ENCODE results near the gene CATSPER3. TPM values are rescaled to one million over a fixed set of nuclear protein-coding genes. Genes with fewer than 3 reads are reported as not detected.

CATSPER3 gene
- total RNA-seq, 1 experiment from 2014 or later, result 0.50 TPM

- H3K4me3 Mint-ChIP-seq, result no peak overlapping the region
- Histone ChIP-seq H3K79me2 (ENCODE audit: insufficient read depth, low read length) (no peaks in the 10 kb centered on the region), H3T11ph (ENCODE audit: low read length) (no peak overlapping the region), H4K20me1 (ENCODE audit: control insufficient read depth, insufficient read depth, insufficient read length) (no peaks in the 10 kb centered on the region), H3K14ac (ENCODE audit: insufficient read depth, low read length) (no peak overlapping the region), H3K18ac (ENCODE audit: insufficient read length, low read depth, low read length) (no peak overlapping the region), H4K91ac (ENCODE audit: insufficient read length, low read depth, low read length) (no peak overlapping the region), H4K5ac (ENCODE audit: insufficient read length, low read depth, low read length) (no peak overlapping the region), H3K4me2 (ENCODE audit: insufficient read depth, insufficient read length, low read length) (no peak overlapping the region), H2BK120ac (ENCODE audit: low read depth, low read length, poor library complexity, severe bottlenecking) (no peak overlapping the region), H3K27ac (ENCODE audit: insufficient read length, low read depth, low read length) (no peak overlapping the region), H2AK5ac (ENCODE audit: insufficient read length, low read length) (no peak overlapping the region), H3K4ac (ENCODE audit: low read depth, low read length) (no peak overlapping the region), H4K8ac (replicated peaks; ENCODE audit: insufficient read length, low read depth, low read length) (no peak overlapping the region), H3K23me2 (ENCODE audit: insufficient read length, low read depth, low read length, poor library complexity, severe bottlenecking) (peaks cover 7% of the 10 kb centered on the region), H2BK20ac (ENCODE audit: low read depth, low read length, poor library complexity, severe bottlenecking) (no peak overlapping the region), H3K9me3 (ENCODE audit: control insufficient read depth, low read depth, low read length) (no peaks in the 10 kb centered on the region), H3K79me1 (ENCODE audit: insufficient read depth, low read depth, low read length, poor library complexity, severe bottlenecking) (no peaks in the 10 kb centered on the region), H3K23ac (ENCODE audit: insufficient read length, low read depth, low read length) (no peak overlapping the region), H2BK15ac (ENCODE audit: low read depth, low read length) (no peak overlapping the region), H3K56ac (ENCODE audit: insufficient read length, low read depth, low read length) (no peak overlapping the region), H2AFZ (ENCODE audit: low read length) (no peak overlapping the region), H3K4me1 (ENCODE audit: insufficient read depth, low read length) (no peaks in the 10 kb centered on the region), H2BK12ac (ENCODE audit: insufficient read length, low read depth, low read length) (no peak overlapping the region), H3K9ac (ENCODE audit: extremely low read depth, insufficient read length, low read length) (no peak overlapping the region), H2BK5ac (ENCODE audit: insufficient read length, low read length) (no peak overlapping the region), H3K27me3 (ENCODE audit: insufficient read depth, low read length) (peaks cover 25% of the 10 kb centered on the region; the same call in 1 of the 2 replicates)
- H3K27ac Mint-ChIP-seq, result no peak overlapping the region
- WGBS (ENCODE audit: extremely low coverage, insufficient read length, low lambda C conversion rate), result no CpG with 5 or more reads among the region's 8 CpGs
- DNase-seq, result no peak
- H3K4me1 Mint-ChIP-seq, result peaks cover 3 to 6% of the 10 kb centered on the region in 2 experiments; a peak in 2 of 4 replicates
- H3K9me3 Mint-ChIP-seq, result no peaks in the 10 kb centered on the region; a peak in 1 of 5 replicates
- H3K27me3 Mint-ChIP-seq (ENCODE audit: low read depth), result peaks cover 100% of the 10 kb centered on the region
- TF ChIP-seq CTCF (conservative IDR thresholded peaks at IDR 0.05), result no peak
- H3K36me3 Mint-ChIP-seq (ENCODE audit: insufficient read depth in 1 of 3, low read depth in 3 of 3), result no peaks in the 10 kb centered on the region
Measured at GRCh38 chr5:135053989-135054388, 86.3 kb downstream of the CATSPER3 start.

Data from H9 (cell line).